Testis (tissue), 2 donors: ENCODE results near the gene KCNMB1.

ENCODE experiments used
- CTCF ChIP-seq, 3 experiments: fragments of 450-650 bp in 2 of 3; fragments of 200-600 bp in 1 of 3; sonication (generic) in 1 of 3; IDR thresholded peaks; one replicate each; pipeline ENCODE4 v1.5.1; 2016 to 2019; ENCODE audit warnings: antibody characterized with exemption in 3 of 3, mild to moderate bottlenecking in 2 of 3, moderate library complexity in 1 of 3
- POLR2A ChIP-seq: fragments of 450-650 bp; IDR thresholded peaks from one replicate; pipeline ENCODE4 v1.6.1; 2017; ENCODE audit warnings: antibody characterized with exemption, mild to moderate bottlenecking, moderate library complexity

GRCh38 chr5:170416526-170416925 is 27.4 kb upstream of the KCNMB1 start:
- TF ChIP-seq CTCF (IDR thresholded peaks at IDR 0.05) = no peak
- TF ChIP-seq POLR2A = no peak
